Stomach smooth muscle (tissue), 2 donors: Measurements from ENCODE around the gene CLEC16A.

Experiments
- H3K27ac ChIP-seq: one replicate; pipeline ENCODE4 v1.7.0; 2013; ENCODE audit warnings: mild to moderate bottlenecking, low read length, inconsistent platforms
- H3K27me3 ChIP-seq, 2 donors: one replicate each; pipeline ENCODE4 v1.7.0; 2013; ENCODE audit warnings: low read length in 2 of 2; ENCODE audit not compliant: insufficient read depth in 2 of 2, control insufficient read depth in 1 of 2
- H3K36me3 ChIP-seq, 2 donors: one replicate each; pipeline ENCODE4 v1.7.0; 2013; ENCODE audit warnings: low read length in 2 of 2; ENCODE audit not compliant: control insufficient read depth in 2 of 2, insufficient read depth in 2 of 2
- H3K4me1 ChIP-seq: one replicate; pipeline ENCODE4 v1.7.0; 2013; ENCODE audit warnings: low read length; ENCODE audit not compliant: control insufficient read depth, insufficient read depth
- H3K4me3 ChIP-seq, 2 donors: one replicate each; pipeline ENCODE4 v1.7.0; 2013; ENCODE audit warnings: low read length in 2 of 2
- H3K9ac ChIP-seq, 2 donors: one replicate each; pipeline ENCODE4 v1.7.0; 2013; ENCODE audit warnings: low read length in 2 of 2, mild to moderate bottlenecking in 1 of 2
- H3K9me3 ChIP-seq, 2 donors: one replicate each; pipeline ENCODE4 v1.7.0; 2013; ENCODE audit warnings: low read length in 2 of 2; ENCODE audit not compliant: control insufficient read depth in 2 of 2
- donor health status: healthy.
- donor health status: Pancreatic carcinoma.

Gene CLEC16A

DNA sequence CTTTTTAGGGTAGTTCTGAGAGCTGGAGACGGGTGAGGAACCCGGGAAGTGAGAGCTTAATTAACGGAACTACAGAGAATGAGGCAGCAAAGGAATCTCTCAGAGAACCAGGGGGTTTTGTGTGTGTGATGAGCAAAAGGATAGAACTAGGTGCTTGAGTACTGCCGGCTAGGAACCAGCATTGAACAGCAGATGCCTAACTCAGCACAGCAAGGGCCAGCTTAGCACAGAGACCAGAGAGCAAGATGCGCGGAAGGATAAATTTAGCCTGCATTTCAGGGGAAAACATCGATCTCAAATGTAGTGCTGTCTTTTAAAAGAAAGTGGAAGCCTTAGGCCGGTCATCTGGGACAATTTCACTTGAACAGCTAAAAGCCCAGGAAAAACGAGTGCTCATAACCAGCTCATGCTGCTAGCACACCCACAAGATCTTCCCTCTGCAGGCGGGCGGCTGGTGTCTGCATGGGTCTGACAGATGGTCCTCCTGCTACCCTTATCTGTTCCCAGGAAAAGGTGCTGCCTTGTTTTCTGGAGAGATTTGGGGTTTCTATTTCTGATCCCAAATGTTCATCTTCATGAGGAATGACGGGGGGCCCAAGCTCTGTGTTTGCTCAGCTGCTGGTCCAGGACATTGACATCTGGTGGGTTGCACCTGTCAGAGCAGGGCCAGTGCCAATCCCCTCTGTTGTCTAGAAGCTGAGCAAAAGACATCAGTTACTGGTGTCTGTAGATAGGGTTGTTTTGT is 207.7 kb downstream of the CLEC16A start:
- Histone ChIP-seq H3K4me1 (peaks cover 2% of the 10 kb centered on the region), H3K4me3 (no peak overlapping the region), H3K9me3 (no peaks in the 10 kb centered on the region), H3K27ac (no peak overlapping the region), H3K9ac (no peak overlapping the region), H3K27me3 (no peaks in the 10 kb centered on the region), H3K36me3 (no peaks in the 10 kb centered on the region)

DNA sequence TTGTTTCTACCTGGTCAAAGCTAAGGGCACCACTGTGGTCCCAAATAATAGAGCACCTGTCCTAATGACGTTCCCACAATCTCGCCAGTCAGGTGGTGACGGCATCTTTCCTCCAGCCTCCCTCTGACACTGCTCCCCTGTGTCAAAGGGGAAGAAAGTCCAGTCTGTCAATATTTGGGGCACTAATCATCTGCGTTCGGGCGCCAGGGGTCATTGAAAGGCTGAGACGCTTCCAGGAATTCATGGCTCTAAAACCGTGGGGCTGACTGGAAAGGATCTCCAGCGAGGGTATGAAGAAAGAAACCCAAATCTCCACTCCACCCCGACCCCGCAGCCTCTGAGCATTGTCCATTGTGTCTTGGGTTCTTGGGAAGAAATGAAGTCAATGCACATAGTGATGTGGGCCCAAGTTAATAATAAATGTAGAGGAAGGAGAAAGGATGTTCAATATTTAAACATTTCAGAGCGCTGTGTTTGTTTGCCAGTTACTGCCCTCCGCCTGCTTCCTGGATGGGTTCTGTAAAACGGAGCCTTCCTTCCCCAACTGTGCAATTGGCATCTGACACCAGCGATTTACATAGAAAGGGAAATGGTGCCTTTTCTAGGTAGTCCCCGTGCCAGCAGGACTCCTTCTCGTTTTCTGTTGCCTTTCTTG is 208.4 kb downstream of the CLEC16A start:
- no peaks in the 10 kb centered on the region for H3K36me3 ChIP-seq
- H3K4me1 ChIP-seq = no peaks in the 10 kb centered on the region
- H3K27ac ChIP-seq = no peak overlapping the region
- no peaks in the 10 kb centered on the region for H3K27me3 ChIP-seq
- H3K4me3 ChIP-seq = no peak overlapping the region
- H3K9me3 ChIP-seq = no peaks in the 10 kb centered on the region
- H3K9ac ChIP-seq = no peak overlapping the region

- Histone ChIP-seq H3K4me3 (no peak overlapping the region), H3K27ac (no peak overlapping the region), H3K36me3 (no peaks in the 10 kb centered on the region), H3K4me1 (peaks cover 13% of the 10 kb centered on the region), H3K9me3 (no peaks in the 10 kb centered on the region), H3K27me3 (no peaks in the 10 kb centered on the region), H3K9ac (no peak overlapping the region)
These were observed 211.0 kb downstream of the CLEC16A start for GRCh38 chr16:11155284-11155806.

DNA sequence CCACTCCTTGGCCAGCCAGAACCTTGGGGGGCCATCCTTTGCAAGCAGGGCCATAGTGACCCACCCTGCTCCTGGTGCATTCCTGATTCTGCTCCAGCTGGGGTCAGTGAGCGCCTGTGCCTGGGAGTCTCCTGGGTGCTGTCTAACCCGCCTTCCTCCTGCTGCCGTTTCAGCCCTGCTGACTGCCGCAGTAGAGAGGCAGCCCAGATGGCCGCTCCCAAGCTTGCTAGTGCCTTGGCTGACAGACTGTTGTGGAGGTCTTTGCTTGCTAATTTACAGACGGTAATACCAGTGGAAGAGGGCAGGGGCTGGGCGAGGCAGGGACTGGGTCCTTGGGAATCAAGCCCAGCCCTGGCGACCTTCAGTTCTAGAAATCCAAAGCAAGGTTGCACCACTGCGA is 212.0 kb downstream of the CLEC16A start:
- Histone ChIP-seq H3K9ac (no peak overlapping the region), H3K27ac (no peak overlapping the region), H3K9me3 (peaks cover 0 to 3% of the 10 kb centered on the region in 2 donors), H3K36me3 (no peaks in the 10 kb centered on the region), H3K27me3 (no peaks in the 10 kb centered on the region), H3K4me3 (no peak overlapping the region), H3K4me1 (peaks cover 19% of the 10 kb centered on the region)

DNA sequence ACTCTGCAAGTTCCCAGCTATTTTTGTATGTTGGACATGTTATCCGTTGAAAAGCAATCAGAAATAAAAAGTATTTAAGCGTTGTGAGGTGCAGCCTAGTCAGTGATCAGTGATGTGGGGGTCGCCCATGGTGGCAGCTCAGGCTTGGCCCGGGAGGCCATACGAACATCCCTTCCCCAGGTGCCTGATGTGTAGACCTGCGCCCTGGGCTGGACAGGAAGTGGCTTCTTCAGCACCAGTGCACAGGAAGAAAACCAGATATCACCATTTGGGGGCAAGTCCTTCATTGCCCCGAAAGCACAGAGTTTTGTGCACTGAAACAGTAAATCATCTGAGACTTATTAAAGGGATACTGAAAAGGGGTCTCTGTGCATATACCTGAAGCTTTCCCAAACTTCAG is 212.8 kb downstream of the CLEC16A start:
- Histone ChIP-seq H3K9ac (no peak overlapping the region), H3K36me3 (no peaks in the 10 kb centered on the region), H3K27ac (no peak overlapping the region), H3K4me3 (no peak overlapping the region), H3K9me3 (peaks cover 0 to 3% of the 10 kb centered on the region in 2 donors), H3K27me3 (no peaks in the 10 kb centered on the region), H3K4me1 (peaks cover 26% of the 10 kb centered on the region)

GRCh38 chr16:11158018-11158417 is 213.7 kb downstream of the CLEC16A start:
- Histone ChIP-seq H3K9ac (no peak overlapping the region), H3K9me3 (peaks cover 0 to 3% of the 10 kb centered on the region in 2 donors), H3K27ac (no peak overlapping the region), H3K4me1 (peaks cover 35% of the 10 kb centered on the region), H3K27me3 (no peaks in the 10 kb centered on the region), H3K36me3 (no peaks in the 10 kb centered on the region), H3K4me3 (no peak overlapping the region)

DNA sequence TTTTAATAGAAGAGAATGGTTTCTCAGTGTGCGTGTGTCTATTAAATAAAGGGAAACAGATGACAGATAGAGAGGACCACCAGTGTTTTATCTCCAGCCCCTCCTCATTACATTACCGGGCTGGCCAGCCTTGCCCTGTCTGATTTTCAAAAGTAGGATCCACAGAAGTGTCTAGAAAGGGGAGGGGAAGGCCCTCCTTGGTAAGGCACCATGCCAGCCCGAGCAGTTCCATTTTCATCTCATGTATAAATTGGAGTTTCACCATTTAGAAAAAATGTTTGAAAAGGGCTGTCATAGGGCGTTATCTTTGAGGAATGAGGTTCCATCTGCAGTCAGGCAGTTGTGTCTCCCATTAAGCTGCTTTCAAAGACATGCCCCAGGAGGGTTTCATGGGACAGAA is 214.9 kb downstream of the CLEC16A start:
- H3K9me3 ChIP-seq = peaks cover 0 to 3% of the 10 kb centered on the region in 2 donors
- no peaks in the 10 kb centered on the region for H3K27me3 ChIP-seq
- H3K4me3 ChIP-seq = no peak overlapping the region
- peak overlapping the region; percentile 41 for H3K27ac ChIP-seq
- H3K36me3 ChIP-seq = no peaks in the 10 kb centered on the region
- H3K4me1 ChIP-seq = peaks cover 47% of the 10 kb centered on the region
- no peak overlapping the region for H3K9ac ChIP-seq

DNA sequence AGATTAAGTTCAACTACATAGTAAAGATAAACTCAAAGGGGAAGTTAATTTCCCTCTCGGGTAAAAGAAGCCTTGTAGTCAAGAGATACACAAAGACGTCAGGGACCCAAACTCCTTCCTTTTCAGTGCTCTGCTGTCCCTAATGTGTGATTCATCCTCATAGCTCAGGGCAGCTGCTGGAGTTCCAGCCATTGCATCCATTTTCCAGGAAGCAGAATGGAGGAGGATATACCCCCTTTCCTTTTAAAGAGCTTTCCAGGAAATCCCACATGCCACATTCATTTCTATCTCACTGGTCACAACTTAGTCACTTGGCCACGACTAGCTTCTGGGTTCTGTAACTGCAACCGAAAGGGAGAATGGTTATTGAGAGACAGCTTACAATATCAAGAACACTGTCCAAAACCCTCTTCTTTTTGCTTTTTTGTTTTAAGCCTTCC is 216.3 kb downstream of the CLEC16A start:
- no peak overlapping the region for H3K4me3 ChIP-seq
- peaks cover 53% of the 10 kb centered on the region for H3K4me1 ChIP-seq
- no peaks in the 10 kb centered on the region for H3K27me3 ChIP-seq
- H3K9me3 ChIP-seq = peaks cover 0 to 3% of the 10 kb centered on the region in 2 donors
- H3K9ac ChIP-seq = no peak overlapping the region
- no peaks in the 10 kb centered on the region for H3K36me3 ChIP-seq
- H3K27ac ChIP-seq = peak overlapping the region; percentile 67

GRCh38 chr16:11161439-11161838 is 217.1 kb downstream of the CLEC16A start:
- H3K4me3 ChIP-seq = peak overlapping the region in 1 of 2 donors; percentile 35
- H3K9me3 ChIP-seq = peaks cover 0 to 3% of the 10 kb centered on the region in 2 donors
- H3K27ac ChIP-seq = peak overlapping the region; percentile 67
- H3K4me1 ChIP-seq = peaks cover 53% of the 10 kb centered on the region
- H3K36me3 ChIP-seq = peaks cover under 1 to 2% of the 10 kb centered on the region in 2 donors
- no peaks in the 10 kb centered on the region for H3K27me3 ChIP-seq
- no peak overlapping the region for H3K9ac ChIP-seq

DNA sequence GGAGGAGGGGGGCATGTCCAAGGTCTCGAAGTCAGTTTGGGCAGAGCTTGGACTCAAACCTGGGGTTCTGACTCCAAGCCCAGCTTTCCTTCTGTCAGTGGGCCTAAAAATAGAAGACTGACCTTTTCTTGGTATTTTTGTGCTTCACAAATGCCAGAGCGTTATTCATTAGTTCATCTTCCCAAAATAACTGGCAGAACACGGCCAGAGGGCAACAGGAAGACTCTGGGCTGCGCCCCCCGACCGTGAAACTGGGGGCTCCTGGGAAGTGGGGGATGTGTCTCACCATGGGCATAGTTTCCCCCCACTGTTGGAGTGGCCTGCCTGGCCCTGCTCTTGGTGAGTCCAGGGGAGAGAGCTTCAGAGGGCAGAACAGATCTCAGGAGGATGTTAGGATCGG is 217.6 kb downstream of the CLEC16A start:
- peak overlapping the region in 1 of 2 donors; percentile 35 for H3K4me3 ChIP-seq
- H3K9me3 ChIP-seq = peaks cover 0 to 3% of the 10 kb centered on the region in 2 donors
- no peak overlapping the region for H3K9ac ChIP-seq
- H3K36me3 ChIP-seq = peaks cover 2 to 6% of the 10 kb centered on the region in 2 donors
- H3K4me1 ChIP-seq = peaks cover 53% of the 10 kb centered on the region
- peak overlapping the region; percentile 67 for H3K27ac ChIP-seq
- no peaks in the 10 kb centered on the region for H3K27me3 ChIP-seq
